Left kidney (tissue), 2 donors: ENCODE data around the gene BPIFB6. TPM values are rescaled to one million over a fixed set of nuclear protein-coding genes. Genes with fewer than 3 reads are reported as not detected.

Experiments
- DNase-seq: peaks from one replicate; pipeline ENCODE4 v3.0.0-alpha.2; 2013
- polyA plus RNA-seq: library from polyadenylated mRNA; unstranded; fragments of 120-200 nt; gene quantifications from one replicate; pipeline ENCODE4 v1.2.1, GENCODE V29; 2013; ENCODE audit not compliant: insufficient read length

The BPIFB6 gene
- polyA plus RNA-seq, 1 donor: not detected

- no peak for DNase-seq
These were observed 31.8 kb downstream of the BPIFB6 start for GRCh38 chr20:33063271-33063670.

GRCh38 chr20:33064572-33065287, 33.3 kb downstream of the BPIFB6 start:
- DNase-seq: no peak

GRCh38 chr20:33065785-33066184, 34.3 kb downstream of the BPIFB6 start:
- no peak for DNase-seq

- DNase-seq: no peak
These were observed 36.4 kb downstream of the BPIFB6 start for GRCh38 chr20:33067806-33068205.

GRCh38 chr20:33068251-33068939, 36.9 kb downstream of the BPIFB6 start:
- DNase-seq: no peak

- no peak for DNase-seq
These were observed 38.2 kb downstream of the BPIFB6 start for GRCh38 chr20:33069673-33070072.

- no peak for DNase-seq
These were observed 38.9 kb downstream of the BPIFB6 start for GRCh38 chr20:33070111-33071053.

- no peak for DNase-seq
These were observed 39.8 kb downstream of the BPIFB6 start for GRCh38 chr20:33071198-33071597.

GRCh38 chr20:33072362-33072761, 40.9 kb downstream of the BPIFB6 start:
- DNase-seq: no peak

- no peak for DNase-seq
These were observed 41.4 kb downstream of the BPIFB6 start for GRCh38 chr20:33072813-33073212.

GRCh38 chr20:33074675-33075074, 43.2 kb downstream of the BPIFB6 start:
- DNase-seq: no peak

- DNase-seq: no peak
These were observed 43.8 kb downstream of the BPIFB6 start for GRCh38 chr20:33075281-33075680.

GRCh38 chr20:33076662-33077372, 45.4 kb downstream of the BPIFB6 start:
- DNase-seq: no peak

GRCh38 chr20:33079259-33079658, 47.8 kb downstream of the BPIFB6 start, which contains the start of gene BPIFB4:
TSS of gene BPIFB4 (plus strand) at chr20:33079643. CDS start at chr20:33081527, 1,884 bp downstream.
- DNase-seq: no peak

- no peak for DNase-seq
These were observed 50.1 kb downstream of the BPIFB6 start for GRCh38 chr20:33081411-33082154.

GRCh38 chr20:33082546-33082945, 51.1 kb downstream of the BPIFB6 start:
- DNase-seq: no peak

- no peak for DNase-seq
These were observed 52.3 kb downstream of the BPIFB6 start for GRCh38 chr20:33083544-33084340.

- DNase-seq: no peak
These were observed 53.3 kb downstream of the BPIFB6 start for GRCh38 chr20:33084722-33085121.

GRCh38 chr20:33086052-33086722, 54.7 kb downstream of the BPIFB6 start:
- DNase-seq: no peak

- DNase-seq: no peak
These were observed 59.7 kb downstream of the BPIFB6 start for GRCh38 chr20:33091147-33091546.
